Gastroesophageal sphincter (tissue), 3 donors: ENCODE results near the gene FOSL1.

ENCODE experiments used
- CTCF ChIP-seq, 4 experiments: fragments of 200-600 bp in 2 of 4; fragments of 450-650 bp in 2 of 4; sonication (generic) in 1 of 4; IDR thresholded peaks; one replicate each; pipeline ENCODE4 v1.5.1; 2017 to 2019; ENCODE audit warnings: antibody characterized with exemption in 4 of 4, mild to moderate bottlenecking in 2 of 4, moderate library complexity in 2 of 4
- POLR2A ChIP-seq, 2 donors: fragments of 450-650 bp; IDR thresholded peaks; one replicate each; pipeline ENCODE4 v1.6.1; 2017; ENCODE audit warnings: antibody characterized with exemption in 2 of 2, mild to moderate bottlenecking in 2 of 2, moderate library complexity in 1 of 2
- POLR2AphosphoS5 ChIP-seq: sonication (generic); formaldehyde crosslinking; IDR thresholded peaks from one replicate; pipeline ENCODE4 v1.6.1; 2017; ENCODE audit warnings: antibody characterized with exemption

- TF ChIP-seq CTCF (IDR thresholded peaks at IDR 0.05), result no peak
- no peak for TF ChIP-seq POLR2AphosphoS5
- no peak for TF ChIP-seq POLR2A (IDR thresholded peaks at IDR 0.05)
These were observed 12.7 kb upstream of the FOSL1 start for GRCh38 chr11:65912845-65913244.
